GM12891 (cell line): Measurements from ENCODE around the gene MICALL2.

Experiments used
- POLR2A ChIP-seq: IDR thresholded peaks from 2 replicates; pipeline ENCODE4 v1.6.1; 2011; ENCODE audit warnings: low read depth, low read length, control low read depth
- POLR2AphosphoS5 ChIP-seq: IDR thresholded peaks from 2 replicates; pipeline ENCODE4 v1.6.1; 2011; ENCODE audit warnings: low read depth, low read length, control low read depth
- SPI1 ChIP-seq: IDR thresholded peaks from 2 replicates; pipeline ENCODE4 v1.6.1; 2011; ENCODE audit warnings: low read depth, low read length, control low read depth

DNA sequence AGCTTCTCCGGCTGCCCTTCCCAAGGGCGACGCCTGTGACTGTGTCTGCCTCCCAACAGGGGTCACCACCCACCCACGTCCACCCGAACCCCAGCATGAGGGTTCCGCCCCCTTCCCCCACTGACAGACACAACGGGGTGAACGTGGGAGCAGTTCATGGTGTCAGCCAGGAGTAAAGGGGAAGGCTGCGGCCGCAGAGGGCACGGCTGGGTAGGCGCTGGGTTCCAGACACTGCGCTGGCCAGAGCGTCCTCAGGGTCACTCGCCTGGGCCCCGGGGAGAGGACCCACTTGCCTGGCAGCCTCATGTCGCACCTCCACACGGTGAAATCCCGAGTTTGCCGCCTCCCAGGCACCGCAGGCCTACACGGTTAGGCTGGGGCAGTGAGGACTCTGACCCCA lies 23.8 kb upstream of the MICALL2 start:
- TF ChIP-seq POLR2A (no peak), POLR2AphosphoS5 (no peak), SPI1 (no peak)
